GM19099 (cell line): Measurements from ENCODE around the gene H6PD.

Experiments used
- POLR2A ChIP-seq: IDR thresholded peaks from 3 replicates; pipeline ENCODE4 v1.6.1; 2011; ENCODE audit warnings: low read depth; ENCODE audit not compliant: insufficient read length; ENCODE audit errors: extremely low read depth

Gene H6PD

GRCh38 chr1:9281071-9281827, 46.7 kb downstream of the H6PD start:
- no peak for TF ChIP-seq POLR2A

DNA sequence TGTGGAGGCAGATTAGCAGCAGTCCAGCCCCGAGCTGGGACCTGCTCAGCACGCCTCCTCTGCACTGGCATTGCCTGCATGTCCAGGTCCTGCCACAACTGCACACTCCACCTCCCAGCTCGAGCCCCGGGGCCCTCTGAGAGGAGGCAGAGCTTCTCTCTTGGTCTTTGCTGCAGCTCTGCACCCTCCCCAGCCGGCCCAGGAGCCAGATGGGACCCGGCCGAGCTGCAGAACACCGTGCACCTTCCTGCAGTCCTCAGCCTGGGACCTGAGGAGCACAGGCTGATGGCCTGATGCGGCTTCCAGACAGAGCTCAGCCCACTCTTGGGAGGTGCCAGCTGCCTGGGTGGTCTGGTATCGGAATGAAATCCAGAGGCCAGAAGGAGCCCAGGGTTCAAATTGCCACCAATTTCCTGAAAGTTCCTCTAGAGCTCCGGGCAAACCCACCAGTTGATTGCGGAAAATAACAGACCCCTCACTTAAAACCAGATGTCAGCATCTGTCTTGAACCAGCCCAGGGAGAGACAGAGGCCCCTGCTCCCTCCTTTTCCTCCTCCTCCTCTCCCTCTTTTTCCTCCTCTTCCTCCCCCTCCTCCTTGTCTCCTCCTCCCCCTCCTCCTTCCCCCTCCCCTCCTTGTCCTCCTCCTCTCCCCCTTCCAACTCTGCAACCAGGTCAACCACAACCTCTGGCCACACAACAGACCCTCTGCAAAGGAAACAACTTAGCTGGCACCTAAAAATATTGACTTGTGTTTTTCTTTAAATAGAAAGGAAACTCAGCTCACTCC, 47.5 kb downstream of the H6PD start:
- TF ChIP-seq POLR2A, result no peak

- TF ChIP-seq POLR2A, result no peak
Measured at GRCh38 chr1:9282696-9282955, 48.1 kb downstream of the H6PD start.

GRCh38 chr1:9284061-9284460, 49.5 kb downstream of the H6PD start:
- TF ChIP-seq POLR2A, result no peak

DNA sequence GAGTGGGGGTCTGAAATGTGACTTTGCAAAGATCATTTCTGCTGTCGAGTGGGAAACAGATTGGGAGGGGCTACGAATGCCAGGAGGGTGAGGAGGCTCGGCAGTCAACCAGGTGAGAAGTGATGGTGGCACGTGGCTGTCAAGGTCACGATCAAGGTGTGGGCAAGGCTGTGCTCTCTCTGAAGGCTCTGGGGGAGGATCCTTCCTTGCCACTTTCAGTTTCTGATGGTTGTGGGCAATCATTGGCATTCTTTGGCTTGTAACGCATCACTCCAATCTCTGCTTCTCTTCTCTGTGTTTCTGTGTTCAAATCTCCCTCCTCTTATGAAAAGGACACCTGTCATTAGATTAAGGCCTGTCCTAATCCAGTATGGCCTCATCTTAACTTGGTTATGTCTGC, 52.0 kb downstream of the H6PD start:
- no peak for TF ChIP-seq POLR2A

GRCh38 chr1:9289090-9289534, 54.5 kb downstream of the H6PD start:
- TF ChIP-seq POLR2A, result no peak

- TF ChIP-seq POLR2A, result no peak
Measured at GRCh38 chr1:9289711-9290485, 55.3 kb downstream of the H6PD start.

DNA sequence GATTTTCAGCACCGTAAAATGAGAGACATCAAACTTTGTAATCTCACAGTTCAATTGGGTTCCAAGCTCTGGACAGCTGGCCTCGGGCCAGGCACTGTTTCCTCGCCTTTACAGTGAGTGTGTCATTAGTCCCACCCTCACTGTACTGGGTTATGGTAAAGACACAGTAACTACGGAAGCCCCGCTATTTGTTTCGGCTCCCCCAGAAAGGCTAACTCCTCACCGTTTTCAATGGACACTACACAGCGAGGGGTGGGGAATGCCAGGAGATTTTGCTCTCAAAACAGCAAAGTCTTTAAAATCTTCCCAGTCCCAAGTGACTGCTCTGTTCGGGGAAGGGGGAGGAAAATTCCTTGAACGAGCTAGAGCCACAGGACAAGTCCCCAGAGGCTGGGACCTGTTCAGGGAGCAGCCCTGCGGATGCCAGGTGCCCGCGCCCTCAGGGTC, 57.4 kb downstream of the H6PD start:
- TF ChIP-seq POLR2A, result no peak

- TF ChIP-seq POLR2A, result peak; percentile 55
Measured at GRCh38 chr1:9292361-9293240, 58.0 kb downstream of the H6PD start, which contains the start of gene SPSB1. SPSB1 (plus strand) TSS chr1:9292894; CDS start chr1:9355892, 62,998 bp downstream.

DNA sequence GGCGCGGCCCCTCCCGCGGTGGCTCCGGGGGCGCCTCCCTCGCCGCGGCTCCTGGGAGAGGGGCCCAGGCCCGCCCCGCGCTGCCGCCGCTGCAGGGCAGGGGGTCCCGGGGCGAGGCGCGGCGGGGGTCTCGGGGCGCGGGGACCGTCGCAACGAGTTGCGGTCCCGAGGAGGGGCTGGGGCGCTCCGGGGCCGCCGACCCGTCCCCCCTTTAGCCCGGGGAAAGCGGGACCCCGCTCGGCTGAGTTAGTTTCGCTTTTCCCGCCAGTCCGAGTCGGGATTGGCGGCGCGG, 58.6 kb downstream of the H6PD start:
- TF ChIP-seq POLR2A, result no peak

- no peak for TF ChIP-seq POLR2A
Measured at GRCh38 chr1:9293533-9294404, 59.2 kb downstream of the H6PD start.

- TF ChIP-seq POLR2A, result no peak
Measured at GRCh38 chr1:9294405-9294773, 59.8 kb downstream of the H6PD start.

DNA sequence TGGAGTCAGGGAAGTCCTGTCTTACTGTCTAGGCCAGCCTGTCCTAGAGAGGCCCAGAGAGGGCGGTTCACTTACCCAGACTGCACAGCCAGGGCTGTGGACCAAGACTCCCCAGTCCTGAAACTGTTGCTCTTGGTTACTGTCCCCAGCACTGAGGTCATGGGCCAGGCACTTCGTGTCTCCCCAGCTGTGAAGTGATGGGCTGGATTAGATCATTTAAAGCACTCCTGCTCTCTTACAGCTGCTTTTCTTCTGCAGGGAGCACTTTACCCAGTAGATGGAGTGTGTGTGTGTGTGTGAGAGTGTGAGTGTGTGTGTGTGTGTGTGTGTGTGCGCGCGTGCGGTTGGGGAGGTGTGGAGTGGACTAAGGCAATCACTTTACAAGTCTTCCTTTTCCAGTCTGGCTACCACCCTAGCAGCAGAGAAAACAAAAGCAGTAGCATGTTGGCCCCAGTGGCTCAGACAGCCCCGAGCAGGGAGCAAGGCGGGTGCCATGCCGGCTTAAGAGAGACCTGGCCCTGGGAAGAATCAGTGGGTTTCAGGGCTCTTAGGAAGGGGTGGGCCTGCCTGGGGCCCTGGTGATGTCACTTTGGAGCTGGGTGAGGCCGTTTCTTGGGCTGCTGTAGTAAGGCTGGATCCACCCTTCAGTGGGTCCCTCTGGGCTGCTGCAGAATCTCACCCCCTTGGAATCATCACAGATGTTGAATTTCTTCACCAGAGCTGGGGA, 60.5 kb downstream of the H6PD start:
- no peak for TF ChIP-seq POLR2A
